Activated CD8-positive, alpha-beta memory T cell treated with anti-CD3 and anti-CD28 coated beads, Interleukin-2, amount 50 U/mL, for 48 hours (primary cell): Measurements from ENCODE around the gene ORAI2.
"Not testable (repeated sequence)": the region's sequence is repeated elsewhere in the genome, so short reads cannot be mapped to it uniquely, and the experiment has no call there.

Source experiments
- DNase-seq: peaks from one replicate; pipeline ENCODE4 v3.0.0-alpha.2; 2020

ORAI2 gene

DNA sequence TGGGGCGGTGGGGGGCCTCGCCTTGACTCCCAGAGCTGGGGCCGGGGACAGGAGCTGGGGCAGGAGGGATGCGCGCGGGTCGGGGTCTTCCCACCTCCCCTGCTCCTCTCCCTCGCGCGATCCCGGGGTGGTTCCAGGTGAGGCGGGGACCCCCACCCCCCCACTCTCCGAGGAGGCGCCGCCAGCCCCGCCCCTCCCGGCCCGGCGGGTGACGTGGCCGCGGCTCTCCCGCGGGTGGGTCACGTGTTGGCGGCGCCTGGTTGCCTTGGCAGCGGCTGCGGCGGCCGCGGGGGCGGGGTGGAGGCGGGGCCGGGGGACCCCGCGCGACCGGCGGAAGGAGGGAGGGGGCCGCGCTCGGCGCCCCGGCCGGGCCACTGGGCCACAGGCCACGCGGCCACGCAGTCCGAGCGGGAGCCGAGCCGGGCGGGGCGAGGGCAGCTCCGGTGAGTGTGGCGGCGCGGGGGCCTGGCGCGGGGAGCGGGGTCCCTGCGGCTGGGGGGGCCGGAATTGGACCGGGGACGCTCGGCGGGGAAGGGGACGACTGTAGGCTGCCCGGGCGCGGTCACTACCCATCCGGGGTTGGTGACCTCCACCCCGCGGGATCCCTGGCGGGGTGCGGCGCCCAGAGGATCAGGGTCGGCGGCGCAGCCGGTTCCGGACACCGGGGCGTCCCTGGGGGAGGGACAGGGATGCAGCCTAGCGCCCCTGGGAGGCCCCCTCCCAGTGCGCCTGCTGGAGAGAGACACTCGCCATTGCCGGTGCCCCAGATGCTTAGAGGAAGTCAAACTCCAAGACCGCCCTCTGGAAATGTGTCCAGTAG, at the start of gene ORAI2:
Gene ORAI2, plus strand, starts transcription at position 357 of the 820 bp plus-strand sequence. CDS start 5,382 bp downstream, outside the sequence.
- DNase-seq, result peak; percentile 94

DNA sequence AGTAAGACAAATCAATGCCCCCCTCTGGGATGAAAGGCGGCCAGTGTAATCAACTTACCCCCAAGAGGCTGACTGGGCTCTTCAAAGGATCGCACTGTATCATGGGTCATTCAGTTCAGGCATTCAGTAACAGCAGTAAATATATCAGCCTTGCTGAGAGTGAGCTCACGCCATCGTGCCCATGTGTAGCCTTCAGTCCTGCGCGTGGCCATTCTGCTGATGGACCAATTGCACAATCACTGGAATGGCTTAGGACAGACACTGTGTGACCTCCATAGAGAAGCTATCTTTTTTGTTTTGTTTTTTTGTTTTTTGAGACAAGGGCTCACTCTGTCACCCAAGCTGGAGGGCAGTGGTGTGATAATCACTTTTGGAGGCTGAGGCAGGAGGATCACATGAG, 46.3 kb upstream of the ORAI2 start:
- DNase-seq, result no peak

- no peak for DNase-seq
These were observed 43.6 kb upstream of the ORAI2 start for GRCh38 chr7:102389810-102390209.

- peak; percentile 86 for DNase-seq
These were observed 42.5 kb upstream of the ORAI2 start for GRCh38 chr7:102390697-102391484.

- no peak for DNase-seq
These were observed 41.0 kb upstream of the ORAI2 start for GRCh38 chr7:102392330-102392729.

- DNase-seq, result no peak
These were observed 39.9 kb upstream of the ORAI2 start for GRCh38 chr7:102393467-102393866.

- DNase-seq, result no peak
These were observed 37.8 kb upstream of the ORAI2 start for GRCh38 chr7:102395592-102395872.

- DNase-seq, result peak; percentile 87
These were observed 37.3 kb upstream of the ORAI2 start, which contains the start of gene PRKRIP1 for GRCh38 chr7:102395873-102396709. PRKRIP1 (plus strand) TSS chr7:102396363; CDS start chr7:102396412, 49 bp downstream.

- DNase-seq, result no peak
These were observed 36.7 kb upstream of the ORAI2 start for GRCh38 chr7:102396710-102397019.

- no peak for DNase-seq
These were observed 34.8 kb upstream of the ORAI2 start for GRCh38 chr7:102398543-102398942.

DNA sequence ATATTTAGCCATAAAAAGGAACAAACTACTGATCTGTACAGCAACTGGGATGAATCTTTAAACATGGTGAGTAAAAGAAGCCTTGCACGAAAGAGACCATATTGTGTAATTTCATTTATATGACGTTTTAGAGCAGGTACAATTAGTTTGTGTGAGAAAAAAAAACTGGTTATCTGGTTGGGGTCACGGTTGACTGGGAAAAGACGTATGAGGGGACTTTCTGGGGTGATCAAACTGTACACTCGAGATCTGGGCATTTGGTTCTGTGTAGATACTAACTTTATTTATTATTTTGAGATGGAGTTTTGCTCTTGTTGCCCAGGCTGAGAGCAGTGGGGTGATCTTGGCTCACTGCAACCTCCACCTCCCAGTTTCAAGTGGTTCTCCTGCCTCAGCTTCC, 33.0 kb upstream of the ORAI2 start:
- no peak for DNase-seq

GRCh38 chr7:102403563-102403962, 29.8 kb upstream of the ORAI2 start:
- DNase-seq, result no peak

DNA sequence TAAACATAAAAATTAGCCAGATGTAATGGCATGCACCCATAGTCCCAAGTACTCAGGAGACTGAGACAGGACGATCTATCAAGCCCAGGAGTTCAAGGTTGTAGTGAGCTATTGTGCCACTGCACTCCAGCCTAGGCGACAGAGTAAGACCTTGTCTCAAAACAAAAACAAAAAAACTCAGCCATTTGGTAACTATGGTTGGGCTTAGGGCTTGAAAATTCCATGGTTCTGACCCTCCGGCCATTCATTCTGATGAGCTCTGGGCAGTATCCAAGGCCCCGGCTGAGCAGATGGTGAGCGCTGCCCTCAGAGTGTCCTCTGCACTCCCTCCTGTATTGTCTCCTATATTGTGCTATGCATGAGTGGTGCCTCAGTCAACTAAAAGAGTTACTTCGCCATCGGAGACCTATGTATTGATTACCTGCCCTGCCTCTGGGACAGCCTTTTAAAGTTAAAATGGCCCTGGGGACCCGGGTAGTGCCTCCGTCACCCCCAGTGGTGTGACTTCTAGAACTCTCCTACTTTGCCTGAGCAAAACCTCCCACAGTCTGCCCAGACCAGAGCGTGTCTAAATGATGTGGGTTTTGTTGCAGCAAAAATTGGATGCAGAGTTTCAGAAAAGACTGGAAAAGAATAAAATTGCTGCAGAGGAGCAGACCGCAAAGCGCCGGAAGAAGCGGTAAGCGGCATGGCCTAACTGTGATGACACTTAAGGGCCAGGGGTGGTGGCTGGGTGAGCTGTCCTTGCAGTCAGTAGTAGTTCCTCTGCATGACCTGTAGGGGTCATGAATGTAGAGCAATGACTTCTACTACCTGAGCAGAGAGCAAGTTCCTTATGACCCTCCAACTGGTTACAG, 29.1 kb upstream of the ORAI2 start:
- no peak for DNase-seq

DNA sequence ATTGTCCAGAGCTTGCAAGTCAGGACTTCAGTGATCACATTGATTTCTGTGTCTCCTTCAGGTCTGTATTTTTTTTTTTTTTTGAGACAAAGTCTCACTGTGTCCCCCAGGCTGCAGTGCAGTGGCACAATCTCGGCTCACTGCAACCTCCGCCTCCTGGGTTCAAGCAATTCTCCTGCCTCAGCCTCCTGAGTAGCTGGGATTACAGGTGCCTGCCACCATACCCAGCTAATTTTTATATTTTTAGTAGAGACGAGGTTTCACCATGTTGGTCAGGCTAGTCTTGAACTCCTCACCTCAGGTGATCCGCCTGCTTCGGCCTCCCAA, 28.6 kb upstream of the ORAI2 start:
- DNase-seq, result not testable (repeated sequence)

GRCh38 chr7:102407910-102408309, 25.5 kb upstream of the ORAI2 start:
- no peak for DNase-seq

DNA sequence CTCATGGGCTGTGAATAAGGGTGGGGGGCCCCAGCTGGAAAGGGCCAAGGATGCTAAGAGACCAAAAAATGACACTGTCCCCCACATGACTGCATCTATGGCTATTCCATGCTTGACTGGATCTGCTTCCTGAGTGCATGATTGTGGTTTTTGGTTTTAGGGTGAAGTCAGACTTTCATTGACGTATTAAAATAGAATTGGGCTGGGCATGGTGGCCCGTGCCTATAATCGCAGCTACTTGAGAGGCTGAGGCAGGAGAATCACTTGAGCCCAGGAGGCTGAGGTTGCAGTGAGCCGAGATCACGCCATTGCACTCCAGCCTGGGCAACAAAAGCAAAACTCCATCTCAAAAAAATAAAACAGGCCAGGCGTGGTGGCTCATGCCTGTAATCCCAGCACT, 24.8 kb upstream of the ORAI2 start:
- not testable (repeated sequence) for DNase-seq

DNA sequence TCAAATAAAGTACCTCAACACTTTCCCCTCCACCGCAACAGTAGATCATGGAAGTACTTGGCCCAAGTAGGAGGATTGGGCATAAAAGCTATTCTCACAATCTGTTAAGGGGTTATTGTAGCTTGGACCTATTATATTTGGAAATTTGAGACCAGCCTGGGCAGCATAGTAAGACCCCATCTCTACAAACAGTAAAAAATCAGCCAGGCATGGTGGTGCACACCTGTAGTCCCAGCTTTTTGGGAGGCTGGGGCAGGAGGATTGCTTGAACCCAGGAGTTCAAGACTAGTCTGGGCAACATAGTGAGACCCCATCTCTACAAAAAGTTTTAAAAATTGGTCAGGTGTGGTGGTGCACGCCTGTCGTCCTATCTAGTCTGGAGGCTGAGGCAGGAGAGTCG, 24.0 kb upstream of the ORAI2 start:
- no peak for DNase-seq

GRCh38 chr7:102410123-102410522, 23.3 kb upstream of the ORAI2 start:
- no peak for DNase-seq

GRCh38 chr7:102410918-102411317, 22.5 kb upstream of the ORAI2 start:
- DNase-seq, result no peak

DNA sequence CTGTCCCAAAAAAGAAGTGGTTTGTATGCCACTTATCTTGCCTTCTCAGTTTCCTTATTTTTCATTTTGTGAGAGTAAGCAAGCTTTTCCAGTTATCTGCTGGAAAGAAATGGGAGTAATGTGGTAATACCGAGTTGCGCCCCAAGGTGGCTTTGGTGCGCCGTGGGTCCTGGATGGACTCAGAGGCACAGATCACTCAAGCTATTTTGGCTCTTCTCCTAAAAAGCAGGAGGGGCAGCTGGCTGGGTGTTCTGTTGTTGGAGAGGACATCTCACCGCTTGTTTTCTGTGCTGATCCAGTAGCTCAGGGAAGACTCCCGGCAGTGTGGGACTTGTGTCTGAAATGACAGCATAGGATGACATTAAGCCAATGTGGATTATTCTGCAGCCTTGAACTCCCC, 20.8 kb upstream of the ORAI2 start:
- DNase-seq, result no peak

- DNase-seq, result no peak
These were observed 20.3 kb upstream of the ORAI2 start for GRCh38 chr7:102413091-102413490.

DNA sequence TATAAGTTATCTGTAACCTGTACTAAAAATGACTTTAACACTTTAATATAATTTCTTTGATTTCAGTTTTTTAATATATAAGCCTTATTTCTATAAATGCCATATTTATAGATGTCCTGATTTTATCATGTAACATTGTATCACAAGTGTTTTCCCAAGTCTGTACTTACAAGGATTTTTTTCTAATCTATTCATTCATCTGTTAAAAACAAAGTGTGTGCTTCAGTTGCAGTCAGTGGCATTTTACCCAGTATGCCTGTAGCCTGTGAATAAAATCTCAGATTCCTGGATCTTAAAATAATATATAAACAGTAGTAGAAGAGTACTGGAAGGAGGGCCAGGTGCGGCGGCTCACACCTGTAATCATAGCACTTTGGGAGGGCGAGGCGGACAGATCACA, 19.8 kb upstream of the ORAI2 start:
- no peak for DNase-seq
